ENCODE measurements around the gene ACOT7. TPM values are rescaled to one million over a fixed set of nuclear protein-coding genes. Genes with fewer than 3 reads are reported as not detected.

Gene ACOT7
- total RNA-seq, 4 donors from 2014 or later, result 21.1 to 27.7 (median 24.6) TPM

DNA sequence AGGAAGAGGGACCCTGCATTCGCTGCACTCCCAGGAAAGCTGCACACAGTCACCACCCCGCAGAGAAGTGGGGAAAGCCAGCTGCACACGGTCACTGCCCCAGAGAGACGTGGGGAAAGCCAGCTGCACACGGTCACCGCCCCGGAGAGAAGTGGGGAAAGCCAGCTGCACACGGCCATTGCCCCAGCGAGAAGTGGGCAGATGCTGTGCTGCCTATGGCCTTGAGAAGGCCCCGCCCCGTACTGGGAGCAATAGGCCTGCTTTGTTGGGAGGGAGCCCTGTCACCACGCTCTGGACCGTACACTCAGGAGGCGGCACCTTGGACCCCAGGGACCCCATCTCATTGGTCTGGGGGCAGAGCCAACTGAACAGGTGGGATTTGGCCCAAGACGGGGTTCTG is 128.4 kb downstream of the ACOT7 start:
- no peak for TF ChIP-seq POLR2A (IDR thresholded peaks at IDR 0.05)
- TF ChIP-seq, protein P1, sequence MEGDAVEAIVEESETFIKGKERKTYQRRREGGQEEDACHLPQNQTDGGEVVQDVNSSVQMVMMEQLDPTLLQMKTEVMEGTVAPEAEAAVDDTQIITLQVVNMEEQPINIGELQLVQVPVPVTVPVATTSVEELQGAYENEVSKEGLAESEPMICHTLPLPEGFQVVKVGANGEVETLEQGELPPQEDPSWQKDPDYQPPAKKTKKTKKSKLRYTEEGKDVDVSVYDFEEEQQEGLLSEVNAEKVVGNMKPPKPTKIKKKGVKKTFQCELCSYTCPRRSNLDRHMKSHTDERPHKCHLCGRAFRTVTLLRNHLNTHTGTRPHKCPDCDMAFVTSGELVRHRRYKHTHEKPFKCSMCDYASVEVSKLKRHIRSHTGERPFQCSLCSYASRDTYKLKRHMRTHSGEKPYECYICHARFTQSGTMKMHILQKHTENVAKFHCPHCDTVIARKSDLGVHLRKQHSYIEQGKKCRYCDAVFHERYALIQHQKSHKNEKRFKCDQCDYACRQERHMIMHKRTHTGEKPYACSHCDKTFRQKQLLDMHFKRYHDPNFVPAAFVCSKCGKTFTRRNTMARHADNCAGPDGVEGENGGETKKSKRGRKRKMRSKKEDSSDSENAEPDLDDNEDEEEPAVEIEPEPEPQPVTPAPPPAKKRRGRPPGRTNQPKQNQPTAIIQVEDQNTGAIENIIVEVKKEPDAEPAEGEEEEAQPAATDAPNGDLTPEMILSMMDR (IDR thresholded peaks at IDR 0.05), result no peak
- whole genome bisulfite sequencing, 2 donors, result 82 to 92% methylated on average over 15 of the region's 15 CpGs
- DNase-seq (ENCODE audit: low spot score in 2 of 2), result no peak
- no peak overlapping the region for H3K4me3 ChIP-seq (ENCODE audit: low read depth, poor library complexity, severe bottlenecking)
- intact Hi-C loops (cut with DNase I; ENCODE audit: low total_unique reads), result no loop called here

DNA sequence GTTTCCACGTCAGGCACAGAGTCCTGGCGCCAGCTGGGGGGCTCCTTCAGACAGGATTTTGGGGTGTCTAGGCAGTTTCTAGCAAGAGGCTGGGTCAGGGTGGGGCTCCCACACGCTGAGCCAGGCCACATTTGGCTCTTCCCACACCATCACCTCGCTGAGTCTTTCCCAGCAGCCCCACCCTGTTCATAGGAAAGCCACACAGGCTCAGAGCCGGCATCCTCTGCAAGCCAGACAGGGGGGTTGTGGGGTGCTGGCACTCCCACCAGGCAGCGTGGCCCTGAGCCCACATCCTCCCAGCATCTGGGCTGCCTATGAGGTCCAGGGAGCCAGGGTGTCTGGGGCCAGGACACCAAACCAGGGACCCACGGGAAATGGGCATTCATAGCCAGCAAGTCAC is 129.9 kb downstream of the ACOT7 start:
- intact Hi-C loops (cut with DNase I; ENCODE audit: low total_unique reads), result no loop called here
- no peak for DNase-seq (ENCODE audit: low spot score in 2 of 2)
- TF ChIP-seq, protein P1 (IDR thresholded peaks at IDR 0.05), result no peak
- TF ChIP-seq POLR2A (IDR thresholded peaks at IDR 0.05), result no peak
- H3K4me3 ChIP-seq (ENCODE audit: low read depth, poor library complexity, severe bottlenecking), result no peak overlapping the region
- WGBS, 2 donors, result 32 to 35% methylated on average over 7 of the region's 7 CpGs

DNA sequence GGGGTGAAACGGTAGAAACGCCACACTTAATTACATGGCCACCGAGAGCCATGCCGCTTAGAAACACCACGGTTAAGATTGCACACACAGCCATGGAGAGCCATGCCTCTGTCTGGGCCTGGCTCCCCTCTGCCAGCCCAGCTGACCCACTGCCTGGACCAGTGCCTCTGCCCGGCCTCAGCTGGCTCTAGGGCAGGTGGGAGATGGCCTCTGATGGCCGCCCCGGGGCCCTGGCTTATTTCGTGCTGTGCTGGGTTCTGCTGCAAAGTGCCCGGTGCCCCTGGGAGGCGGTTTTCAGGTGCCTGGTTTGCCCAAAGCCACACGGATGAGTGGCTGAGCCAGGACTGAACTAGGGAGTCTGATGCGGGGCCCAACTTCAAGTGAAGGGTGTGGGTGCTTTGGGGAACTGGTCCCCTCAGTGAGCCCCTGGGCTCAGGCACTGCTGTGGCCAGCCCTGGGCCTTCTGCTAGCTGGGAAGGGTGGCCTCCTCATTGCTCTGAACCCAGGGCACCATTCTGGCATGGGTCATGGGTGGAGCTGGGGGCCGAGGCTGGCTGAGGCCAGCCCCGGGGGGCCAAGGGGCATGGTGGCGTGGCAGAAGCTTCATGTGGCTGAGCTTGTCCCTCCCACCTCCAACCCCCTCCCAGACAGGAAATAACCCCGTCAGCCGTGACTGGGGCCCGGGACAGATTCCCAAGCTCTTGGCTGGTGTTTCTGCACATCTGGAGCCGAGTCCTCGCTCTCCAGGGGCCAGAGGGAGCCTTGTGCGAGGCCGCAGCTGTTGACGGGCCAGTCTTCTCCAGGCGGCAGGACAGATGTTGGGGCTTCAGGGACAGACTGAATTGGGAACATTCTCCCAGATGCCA is 130.8 kb downstream of the ACOT7 start:
- 64 to 71% methylated on average over 20 of the region's 25 CpGs for WGBS, 2 donors
- no peak for DNase-seq (ENCODE audit: low spot score in 2 of 2)
- no peak overlapping the region for H3K4me3 ChIP-seq (ENCODE audit: low read depth, poor library complexity, severe bottlenecking)
- TF ChIP-seq, protein P1 (IDR thresholded peaks at IDR 0.05), result no peak
- no peak for TF ChIP-seq POLR2A (IDR thresholded peaks at IDR 0.05)
- intact Hi-C loops (cut with DNase I; ENCODE audit: low total_unique reads), result no loop called here

DNA sequence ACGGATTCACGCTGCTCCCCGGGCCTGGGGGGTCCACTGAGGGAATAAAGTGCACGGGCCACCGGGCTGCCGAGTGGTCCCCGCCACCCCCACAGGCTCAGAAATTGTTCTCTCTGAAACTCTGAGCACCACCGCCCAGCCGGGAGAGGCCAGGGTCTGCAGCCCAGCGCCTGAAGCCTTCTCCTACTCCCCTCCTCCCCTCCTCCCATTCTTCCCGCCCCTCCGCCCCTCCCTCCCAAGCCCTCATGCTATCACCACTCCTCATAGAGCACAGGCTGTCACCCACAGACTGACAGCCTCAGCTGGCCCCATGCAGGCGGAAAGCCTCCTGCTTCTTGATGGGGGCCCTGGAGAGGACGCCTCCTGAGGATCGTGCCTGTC is 132.0 kb downstream of the ACOT7 start:
- TF ChIP-seq POLR2A (IDR thresholded peaks at IDR 0.05), result no peak
- TF ChIP-seq, protein P1 (IDR thresholded peaks at IDR 0.05), result no peak
- intact Hi-C loops (cut with DNase I; ENCODE audit: low total_unique reads), result no loop called here
- no peak overlapping the region for H3K4me3 ChIP-seq (ENCODE audit: low read depth, poor library complexity, severe bottlenecking)
- DNase-seq (ENCODE audit: low spot score in 2 of 2), result no peak
- 28 to 30% methylated on average over 8 to 13 of the region's 15 CpGs for WGBS, 2 donors

DNA sequence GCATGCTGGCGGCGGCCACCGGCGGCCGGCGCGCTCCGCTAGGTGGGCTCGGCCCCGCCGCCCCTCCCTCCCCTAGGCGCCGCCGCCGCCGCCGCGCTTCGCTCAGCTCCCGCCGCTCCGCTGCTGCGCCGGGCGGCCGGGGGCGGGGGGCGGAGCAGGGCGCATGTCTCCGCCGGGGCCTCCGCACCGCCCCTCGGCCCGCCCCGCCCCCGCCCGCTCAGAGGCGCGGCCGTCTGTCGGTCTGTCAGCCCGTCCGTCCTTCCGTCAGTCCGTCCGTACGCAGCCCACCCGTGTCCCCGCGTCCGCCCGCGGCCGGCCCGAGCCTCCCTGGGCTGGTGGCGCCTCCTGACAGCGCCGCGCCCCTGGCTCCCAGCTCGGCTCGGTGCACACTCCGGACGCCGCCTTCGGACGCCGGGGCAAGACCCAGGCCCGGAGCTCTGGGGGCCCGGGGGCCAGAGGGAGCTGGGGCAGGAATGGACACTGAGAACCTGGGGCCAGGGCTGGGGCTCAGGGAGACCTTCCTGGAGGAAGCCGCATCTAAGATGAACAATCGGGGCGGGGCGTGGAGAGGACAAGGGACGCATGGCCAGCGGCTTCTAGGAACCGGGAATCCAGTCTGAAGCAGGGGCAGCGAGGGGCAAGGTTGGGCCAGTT is 132.5 kb downstream of the ACOT7 start, which contains the start of gene GPR153:
GPR153 (minus strand) TSS at position 138 of the 654 bp plus-strand sequence. CDS start 6,193 bp downstream, outside the sequence.
- TF ChIP-seq POLR2A (IDR thresholded peaks at IDR 0.05), result no peak
- TF ChIP-seq, protein P1 (IDR thresholded peaks at IDR 0.05), result no peak
- 2 to 9% methylated on average over 14 to 36 of the region's 78 CpGs for WGBS, 2 donors
- intact Hi-C loops (cut with DNase I; ENCODE audit: low total_unique reads), result no loop called here
- peak within 1 kb of the TSS; percentile 46 for H3K4me3 ChIP-seq (ENCODE audit: low read depth, poor library complexity, severe bottlenecking)
- peak in 1 of 2 donors; percentile 92 for DNase-seq (ENCODE audit: low spot score in 2 of 2)

Data from lower leg skin (tissue), 4 donors.